ENCODE measurements around the gene PCSK1N.

DNA sequence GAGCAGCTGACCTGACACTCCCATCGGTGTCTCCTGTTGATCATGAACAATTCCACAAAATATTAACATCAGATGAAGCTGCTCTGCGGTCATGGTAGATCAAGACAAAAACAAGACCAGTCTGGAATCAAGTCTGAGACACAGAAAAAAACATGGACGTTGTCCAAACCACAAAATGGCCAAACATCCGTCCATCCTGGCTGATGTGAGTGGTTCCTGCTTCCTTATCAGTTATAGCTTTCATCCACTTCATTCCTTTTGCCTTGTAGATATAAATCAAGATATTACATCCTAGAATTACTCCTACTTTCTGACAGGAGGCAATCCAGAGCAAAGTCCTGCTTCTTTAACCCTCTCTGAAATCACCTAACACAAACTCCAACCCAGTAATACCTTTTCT lies 28.8 kb upstream of the PCSK1N start:
- TF ChIP-seq GABPA (IDR thresholded peaks at IDR 0.05; ENCODE audit: low read depth) (no peak), SPI1 (IDR thresholded peaks at IDR 0.05; ENCODE audit: borderline replicate concordance, low read depth) (no peak), POLR2AphosphoS5 (IDR thresholded peaks at IDR 0.05; ENCODE audit: low read depth) (no peak)
- TF ChIP-seq, protein P1, sequence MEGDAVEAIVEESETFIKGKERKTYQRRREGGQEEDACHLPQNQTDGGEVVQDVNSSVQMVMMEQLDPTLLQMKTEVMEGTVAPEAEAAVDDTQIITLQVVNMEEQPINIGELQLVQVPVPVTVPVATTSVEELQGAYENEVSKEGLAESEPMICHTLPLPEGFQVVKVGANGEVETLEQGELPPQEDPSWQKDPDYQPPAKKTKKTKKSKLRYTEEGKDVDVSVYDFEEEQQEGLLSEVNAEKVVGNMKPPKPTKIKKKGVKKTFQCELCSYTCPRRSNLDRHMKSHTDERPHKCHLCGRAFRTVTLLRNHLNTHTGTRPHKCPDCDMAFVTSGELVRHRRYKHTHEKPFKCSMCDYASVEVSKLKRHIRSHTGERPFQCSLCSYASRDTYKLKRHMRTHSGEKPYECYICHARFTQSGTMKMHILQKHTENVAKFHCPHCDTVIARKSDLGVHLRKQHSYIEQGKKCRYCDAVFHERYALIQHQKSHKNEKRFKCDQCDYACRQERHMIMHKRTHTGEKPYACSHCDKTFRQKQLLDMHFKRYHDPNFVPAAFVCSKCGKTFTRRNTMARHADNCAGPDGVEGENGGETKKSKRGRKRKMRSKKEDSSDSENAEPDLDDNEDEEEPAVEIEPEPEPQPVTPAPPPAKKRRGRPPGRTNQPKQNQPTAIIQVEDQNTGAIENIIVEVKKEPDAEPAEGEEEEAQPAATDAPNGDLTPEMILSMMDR (IDR thresholded peaks at IDR 0.05; ENCODE audit: insufficient read depth, low read length): no peak
- TF ChIP-seq, protein P2, sequence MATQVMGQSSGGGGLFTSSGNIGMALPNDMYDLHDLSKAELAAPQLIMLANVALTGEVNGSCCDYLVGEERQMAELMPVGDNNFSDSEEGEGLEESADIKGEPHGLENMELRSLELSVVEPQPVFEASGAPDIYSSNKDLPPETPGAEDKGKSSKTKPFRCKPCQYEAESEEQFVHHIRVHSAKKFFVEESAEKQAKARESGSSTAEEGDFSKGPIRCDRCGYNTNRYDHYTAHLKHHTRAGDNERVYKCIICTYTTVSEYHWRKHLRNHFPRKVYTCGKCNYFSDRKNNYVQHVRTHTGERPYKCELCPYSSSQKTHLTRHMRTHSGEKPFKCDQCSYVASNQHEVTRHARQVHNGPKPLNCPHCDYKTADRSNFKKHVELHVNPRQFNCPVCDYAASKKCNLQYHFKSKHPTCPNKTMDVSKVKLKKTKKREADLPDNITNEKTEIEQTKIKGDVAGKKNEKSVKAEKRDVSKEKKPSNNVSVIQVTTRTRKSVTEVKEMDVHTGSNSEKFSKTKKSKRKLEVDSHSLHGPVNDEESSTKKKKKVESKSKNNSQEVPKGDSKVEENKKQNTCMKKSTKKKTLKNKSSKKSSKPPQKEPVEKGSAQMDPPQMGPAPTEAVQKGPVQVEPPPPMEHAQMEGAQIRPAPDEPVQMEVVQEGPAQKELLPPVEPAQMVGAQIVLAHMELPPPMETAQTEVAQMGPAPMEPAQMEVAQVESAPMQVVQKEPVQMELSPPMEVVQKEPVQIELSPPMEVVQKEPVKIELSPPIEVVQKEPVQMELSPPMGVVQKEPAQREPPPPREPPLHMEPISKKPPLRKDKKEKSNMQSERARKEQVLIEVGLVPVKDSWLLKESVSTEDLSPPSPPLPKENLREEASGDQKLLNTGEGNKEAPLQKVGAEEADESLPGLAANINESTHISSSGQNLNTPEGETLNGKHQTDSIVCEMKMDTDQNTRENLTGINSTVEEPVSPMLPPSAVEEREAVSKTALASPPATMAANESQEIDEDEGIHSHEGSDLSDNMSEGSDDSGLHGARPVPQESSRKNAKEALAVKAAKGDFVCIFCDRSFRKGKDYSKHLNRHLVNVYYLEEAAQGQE (IDR thresholded peaks at IDR 0.05; ENCODE audit: insufficient replicate concordance, low read depth): no peak

Measured in HL-60 (cell line).